Bronchial epithelial cell (primary cell): ENCODE measurements around the gene RAET1E. TPM values are rescaled to one million over a fixed set of nuclear protein-coding genes. Genes with fewer than 3 reads are reported as not detected.
A peak's percentile ranks its signal among the peaks of the same experiment; 100 is the strongest.

Experiments
- DNase-seq: peaks from one replicate; pipeline ENCODE4 v3.0.0-alpha.2; 2010; ENCODE audit warnings: low read depth
- FAIRE-seq: peaks from 2 replicates; lab custom pipeline; 2011; peaks lifted over from hg19 to GRCh38; lab: Jason Lieb, UNC
- H3K27me3 ChIP-seq: 2 replicates; pipeline ENCODE4 v1.5.1; 2011; ENCODE audit warnings: low read length; ENCODE audit not compliant: control insufficient read depth, insufficient read depth
- H3K36me3 ChIP-seq: 2 replicates; pipeline ENCODE4 v1.5.1; 2011; ENCODE audit warnings: low read length; ENCODE audit not compliant: control insufficient read depth, insufficient read depth
- H3K4me3 ChIP-seq: 2 replicates; pipeline ENCODE4 v1.5.1; 2011; ENCODE audit warnings: mild to moderate bottlenecking, low read depth, low read length, control low read depth
- CTCF ChIP-seq: IDR thresholded peaks from 2 replicates; pipeline ENCODE4 v1.5.1; 2011; ENCODE audit warnings: mild to moderate bottlenecking, moderate library complexity, low read length, control low read depth, inconsistent platforms; ENCODE audit not compliant: insufficient read depth, severe bottlenecking
- total RNA-seq: library from RNA; depleted of rRNA; stranded (reverse); fragments of >200 nt; gene quantifications from 2 replicates; pipeline ENCODE4 v1.2.1, GENCODE V29; 2014

Gene RAET1E
- total RNA-seq, 1 donor from 2014 or later = 19.0 TPM

DNA sequence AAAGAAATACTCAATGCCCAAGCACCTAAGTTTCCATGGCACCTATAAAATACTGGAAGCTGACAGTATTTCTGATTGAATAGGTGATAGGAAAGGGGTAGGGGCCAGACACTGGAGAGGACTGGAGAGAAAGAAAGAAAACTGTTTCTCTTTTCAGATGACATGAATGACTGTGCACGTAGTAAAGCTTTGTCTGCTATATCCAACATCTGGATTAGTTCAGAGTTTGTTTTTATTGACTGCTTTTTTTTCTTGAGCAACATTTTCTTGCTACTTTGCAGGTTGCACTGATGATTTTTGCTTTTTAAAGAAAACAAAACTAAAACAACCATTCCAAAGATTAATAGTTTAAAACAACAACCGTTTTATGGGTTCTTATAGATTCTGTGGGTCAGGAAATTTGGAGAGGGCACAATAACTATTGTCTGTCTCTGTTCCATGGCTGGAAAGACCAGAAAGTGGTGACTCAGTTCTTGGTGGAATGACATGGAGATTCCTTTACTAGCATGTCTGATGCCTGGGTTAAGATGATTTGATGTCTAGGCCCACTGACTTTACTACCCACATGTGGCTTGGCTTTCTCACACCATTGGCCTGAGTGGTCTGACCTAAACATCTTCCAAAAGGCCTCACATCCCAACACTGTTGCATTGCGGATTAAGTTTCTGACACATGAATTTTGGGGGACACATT is 21.5 kb downstream of the RAET1E start:
- no peak overlapping the region for H3K4me3 ChIP-seq
- FAIRE-seq (no peak), DNase-seq (no peak)
- no peak for TF ChIP-seq CTCF
- H3K36me3 ChIP-seq = no peaks in the 10 kb centered on the region
- no peaks in the 10 kb centered on the region for H3K27me3 ChIP-seq

DNA sequence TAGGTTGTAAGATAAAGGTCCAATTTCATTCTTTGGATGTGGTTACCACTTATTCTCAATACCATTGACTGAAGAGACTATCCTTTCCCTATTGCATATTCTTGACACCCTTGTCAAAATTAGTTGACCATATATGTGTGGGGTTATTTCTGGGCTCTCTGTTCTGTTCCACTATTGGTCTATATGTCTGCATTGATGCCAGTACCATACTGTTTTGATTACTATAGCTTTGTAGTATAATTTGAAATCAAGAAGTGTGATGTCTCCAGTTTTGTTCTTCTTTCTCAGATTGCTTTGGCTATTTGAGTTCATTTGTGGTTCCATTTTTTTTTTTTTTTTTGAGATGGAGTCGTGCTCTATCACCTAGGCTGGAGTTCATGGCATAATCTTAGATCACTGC is 25.7 kb downstream of the RAET1E start:
- H3K27me3 ChIP-seq = no peaks in the 10 kb centered on the region
- no peak overlapping the region for H3K4me3 ChIP-seq
- H3K36me3 ChIP-seq = no peaks in the 10 kb centered on the region
- no peak for TF ChIP-seq CTCF
- FAIRE-seq = no peak
- no peak for DNase-seq

DNA sequence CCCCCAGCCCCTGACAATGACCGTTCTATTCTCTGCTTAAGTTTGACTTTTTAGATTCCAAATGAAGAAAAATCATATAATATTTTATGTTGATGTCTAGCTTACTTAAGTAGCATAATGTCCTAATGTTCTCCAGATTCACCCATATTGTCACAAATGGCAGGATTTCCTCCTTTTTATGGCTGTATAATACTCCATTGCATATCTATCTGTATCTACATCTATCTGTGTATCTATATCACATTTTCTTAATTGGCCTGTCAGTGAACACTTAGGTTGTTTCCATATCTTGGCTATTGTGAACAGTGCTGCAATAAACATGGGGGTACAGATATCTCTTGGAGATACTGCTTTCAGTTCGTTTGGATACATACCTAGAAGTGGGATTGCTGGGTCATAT is 26.7 kb downstream of the RAET1E start:
- FAIRE-seq (no peak), DNase-seq (no peak)
- no peak for TF ChIP-seq CTCF
- Histone ChIP-seq H3K27me3 (no peaks in the 10 kb centered on the region), H3K36me3 (no peaks in the 10 kb centered on the region), H3K4me3 (no peak overlapping the region)

DNA sequence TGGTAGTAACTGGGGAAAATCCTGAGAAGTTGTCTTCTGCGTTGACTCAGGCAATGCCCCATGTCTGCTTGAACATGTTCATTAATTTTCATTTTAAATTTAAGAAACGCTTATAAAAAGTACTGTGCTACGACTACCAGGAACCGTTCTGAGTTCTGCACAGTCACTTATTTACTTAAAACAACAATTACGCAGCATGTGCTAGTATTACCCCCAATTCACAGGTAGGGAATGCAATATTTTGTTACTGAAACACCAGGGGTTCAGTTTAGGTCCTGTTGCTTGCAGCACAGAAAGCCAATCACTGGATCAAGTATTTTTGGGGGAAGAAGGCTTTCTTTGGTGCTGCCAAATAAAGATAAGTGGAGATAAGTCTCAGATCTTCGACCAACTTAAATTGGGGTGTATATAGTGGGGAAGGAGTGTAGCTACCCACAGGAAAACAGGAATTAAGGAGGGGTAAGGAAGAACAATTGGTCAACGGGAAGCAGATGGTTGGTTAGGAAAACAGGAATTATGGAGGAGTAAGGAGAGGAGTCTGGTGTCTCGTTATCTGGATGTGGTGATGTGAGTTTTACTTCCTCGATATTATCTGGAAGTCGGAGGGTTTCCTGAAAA is 28.5 kb downstream of the RAET1E start:
- no peak for DNase-seq
- no peak for FAIRE-seq
- H3K27me3 ChIP-seq = no peaks in the 10 kb centered on the region
- no peaks in the 10 kb centered on the region for H3K36me3 ChIP-seq
- H3K4me3 ChIP-seq = no peak overlapping the region
- TF ChIP-seq CTCF = no peak

DNA sequence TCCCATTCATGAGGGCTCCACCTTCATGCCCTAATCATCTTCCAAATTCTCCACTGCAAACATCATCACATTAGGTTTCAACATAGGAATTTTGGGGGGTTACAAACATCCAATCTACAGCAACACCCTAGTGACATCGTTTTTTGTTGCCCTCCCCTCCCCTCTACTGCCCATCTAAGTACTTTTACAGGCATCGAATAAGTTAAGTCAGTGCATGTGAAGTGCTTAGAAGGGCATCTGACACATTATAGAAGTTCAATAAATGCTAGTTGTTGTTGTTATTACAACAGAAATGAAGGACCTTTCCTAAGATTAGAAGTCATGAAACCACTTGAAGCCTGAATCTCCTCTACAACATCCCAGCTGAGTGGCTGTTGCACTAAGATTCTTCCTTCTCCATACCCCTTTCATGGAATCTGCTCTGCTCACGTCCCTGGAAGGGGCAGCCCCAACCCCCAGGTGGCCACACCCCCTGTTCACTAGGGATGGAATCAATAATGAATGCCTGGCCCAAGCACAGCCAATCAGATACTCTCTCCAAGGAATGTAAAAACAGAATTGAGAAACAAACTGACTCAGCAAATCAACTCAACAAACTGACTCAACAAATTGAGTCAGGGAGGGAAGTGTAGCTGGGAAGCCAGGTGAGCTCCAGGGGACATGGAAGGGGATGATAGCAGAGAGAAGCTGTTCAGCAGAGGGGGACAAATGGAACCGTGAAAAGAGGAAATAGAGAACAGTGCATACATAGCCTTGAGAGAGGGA is 29.9 kb downstream of the RAET1E start:
- FAIRE-seq (no peak), DNase-seq (peak; percentile 86)
- H3K4me3 ChIP-seq = no peak overlapping the region
- H3K36me3 ChIP-seq = no peaks in the 10 kb centered on the region
- H3K27me3 ChIP-seq = no peaks in the 10 kb centered on the region
- no peak for TF ChIP-seq CTCF
